Mesenchymal stem cell (in vitro differentiated cells and primary cell): ENCODE measurements around the gene SNAI3.

Source experiments
- DNase-seq: peaks from one replicate; pipeline ENCODE4 v3.0.0-alpha.2; 2013
- H2AFZ ChIP-seq: one replicate; pipeline ENCODE4 v1.6.1; 2013; ENCODE audit warnings: low read depth, mild to moderate bottlenecking, control low read depth, inconsistent platforms, low read length, moderate library complexity
- H2AK5ac ChIP-seq: 2 replicates; pipeline ENCODE4 v1.6.1; 2013; ENCODE audit warnings: low read length, moderate library complexity, mild to moderate bottlenecking, inconsistent platforms; ENCODE audit not compliant: severe bottlenecking
- H2BK120ac ChIP-seq: one replicate; pipeline ENCODE4 v1.6.1; 2013; ENCODE audit warnings: low read depth, mild to moderate bottlenecking, inconsistent platforms, low read length, moderate library complexity
- H2BK12ac ChIP-seq, 2 experiments: one replicate each; pipeline ENCODE4 v1.6.1; 2013; ENCODE audit warnings: inconsistent platforms in 2 of 2, low read length in 2 of 2, mild to moderate bottlenecking in 2 of 2, moderate library complexity in 2 of 2, control low read depth in 1 of 2
- H2BK15ac ChIP-seq: one replicate; pipeline ENCODE4 v1.6.1; 2013; ENCODE audit warnings: mild to moderate bottlenecking, low read depth, inconsistent platforms; ENCODE audit not compliant: poor library complexity, severe bottlenecking
- H2BK5ac ChIP-seq: 2 replicates; pipeline ENCODE4 v1.6.1; 2013; ENCODE audit warnings: low read depth, mild to moderate bottlenecking, low read length, control low read depth, inconsistent platforms; ENCODE audit not compliant: poor library complexity, severe bottlenecking
- H3K14ac ChIP-seq, 2 experiments: one replicate each; pipeline ENCODE4 v1.6.1; 2013; ENCODE audit warnings: inconsistent platforms in 2 of 2, low read length in 2 of 2, control low read depth in 1 of 2, mild to moderate bottlenecking in 1 of 2, moderate library complexity in 1 of 2
- H3K18ac ChIP-seq, 2 experiments: one replicate each; pipeline ENCODE4 v1.6.1; 2013; ENCODE audit warnings: inconsistent platforms in 2 of 2, low read length in 2 of 2, control low read depth in 1 of 2, low read depth in 1 of 2, mild to moderate bottlenecking in 1 of 2
- H3K23ac ChIP-seq, 2 experiments: one replicate each; pipeline ENCODE4 v1.6.1; 2013; ENCODE audit warnings: inconsistent platforms in 2 of 2, low read length in 2 of 2, mild to moderate bottlenecking in 2 of 2, moderate library complexity in 2 of 2, control low read depth in 1 of 2
- H3K27ac ChIP-seq: 2 replicates; pipeline ENCODE4 v1.5.1; 2013; ENCODE audit warnings: mild to moderate bottlenecking, moderate library complexity, low read length, control low read depth, inconsistent platforms; ENCODE audit not compliant: poor library complexity, severe bottlenecking
- H3K27me3 ChIP-seq, 2 experiments: 2 replicates each; pipeline versions ENCODE4 v1.6.1 to v1.7.0; 2013; ENCODE audit warnings: low read length in 2 of 2, mild to moderate bottlenecking in 2 of 2, moderate library complexity in 2 of 2, control low read depth in 1 of 2, inconsistent platforms in 1 of 2; ENCODE audit not compliant: control insufficient read depth in 1 of 2, insufficient read depth in 1 of 2
- H3K36me3 ChIP-seq, 2 experiments: 2 replicates each; pipeline versions ENCODE4 v1.6.1 to v1.7.0; 2013; ENCODE audit warnings: low read length in 2 of 2, control low read depth in 1 of 2, inconsistent platforms in 1 of 2, low read depth in 1 of 2, mild to moderate bottlenecking in 1 of 2; ENCODE audit not compliant: insufficient read depth in 2 of 2, control insufficient read depth in 1 of 2
- H3K4ac ChIP-seq, 2 experiments: one replicate each; pipeline ENCODE4 v1.6.1; 2013; ENCODE audit warnings: inconsistent platforms in 2 of 2, low read length in 2 of 2, mild to moderate bottlenecking in 2 of 2, moderate library complexity in 2 of 2, control low read depth in 1 of 2, low read depth in 1 of 2
- H3K4me1 ChIP-seq: 2 replicates; pipeline ENCODE4 v1.6.1; 2013; ENCODE audit warnings: low read depth, low read length, control low read depth; ENCODE audit not compliant: control insufficient read depth, insufficient read depth
- H3K4me2 ChIP-seq: 2 replicates; pipeline ENCODE4 v1.6.1; 2013; ENCODE audit warnings: low read length, mild to moderate bottlenecking, inconsistent platforms; ENCODE audit not compliant: poor library complexity, severe bottlenecking
- H3K4me3 ChIP-seq, 2 experiments: 2 replicates each; pipeline versions ENCODE4 v1.5.1 to v1.7.0; 2013; ENCODE audit warnings: low read length in 2 of 2, mild to moderate bottlenecking in 2 of 2, control low read depth in 1 of 2, low read depth in 1 of 2; ENCODE audit not compliant: insufficient read depth in 1 of 2
- H3K79me1 ChIP-seq: replicated peaks from 2 replicates; pipeline ENCODE4 v1.6.1; 2013; ENCODE audit warnings: mild to moderate bottlenecking, control low read depth, low read length, inconsistent platforms; ENCODE audit not compliant: poor library complexity, severe bottlenecking
- H3K9ac ChIP-seq: 2 replicates; pipeline ENCODE4 v1.7.0; 2013; ENCODE audit warnings: mild to moderate bottlenecking, low read length, moderate library complexity
- H3K9me3 ChIP-seq: 2 replicates; pipeline ENCODE4 v1.7.0; 2013; ENCODE audit warnings: mild to moderate bottlenecking, low read length; ENCODE audit not compliant: control insufficient read depth
- H4K8ac ChIP-seq: one replicate; pipeline ENCODE4 v1.6.1; 2013; ENCODE audit warnings: inconsistent platforms, mild to moderate bottlenecking, low read length, moderate library complexity
- H4K91ac ChIP-seq: one replicate; pipeline ENCODE4 v1.6.1; 2013; ENCODE audit warnings: mild to moderate bottlenecking, low read length, inconsistent platforms
- WGBS: methylation state at CpG from one replicate; pipeline ENCODE4 v1.1.7; 2013; ENCODE audit warnings: mixed read lengths; 5-methylcytosine and 5-hydroxymethylcytosine counted together

Gene SNAI3

DNA sequence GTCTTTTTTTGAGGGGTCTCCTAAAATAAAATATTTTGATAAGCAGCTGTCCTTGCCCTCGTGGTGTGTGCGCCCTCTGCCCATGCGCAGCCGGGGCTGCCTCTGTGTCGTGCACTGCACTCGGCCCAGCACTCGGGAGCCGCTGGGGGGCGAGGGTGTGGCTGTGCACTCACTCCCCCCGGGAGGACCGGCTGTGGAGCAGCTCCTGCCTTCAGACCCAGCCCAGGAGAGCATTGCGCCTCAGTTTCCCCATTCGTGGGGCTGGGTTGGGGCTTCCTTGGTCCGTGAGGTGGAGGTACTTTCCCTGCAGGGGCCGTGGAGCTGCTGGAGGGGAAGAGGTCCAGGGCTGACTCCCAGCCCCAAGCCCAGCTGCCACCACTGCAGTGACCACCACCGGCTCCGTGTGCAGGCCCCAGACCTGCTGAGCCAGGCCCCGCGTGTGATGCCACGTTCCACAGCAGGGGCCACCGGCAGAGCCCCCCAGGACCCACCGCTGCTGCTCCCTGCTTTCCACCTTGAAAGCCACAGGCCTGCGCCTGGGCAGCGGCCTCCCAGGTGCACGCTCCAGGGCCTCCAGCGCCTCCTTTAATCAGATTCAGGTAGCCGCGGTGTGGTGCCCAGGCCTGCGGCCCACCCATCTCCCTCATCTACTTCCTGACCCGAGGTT, 54.3 kb downstream of the SNAI3 start:
- Histone ChIP-seq H4K91ac (no peak overlapping the region), H2BK120ac (no peak overlapping the region), H2BK5ac (no peak overlapping the region), H3K9me3 (no peaks in the 10 kb centered on the region), H3K27ac (no peak overlapping the region), H2BK15ac (no peak overlapping the region), H4K8ac (no peak overlapping the region), H3K4me2 (no peak overlapping the region), H3K79me1 (peaks cover 2% of the 10 kb centered on the region), H3K23ac (no peak overlapping the region), H2AFZ (no peak overlapping the region), H3K4me3 (peak overlapping the region in 1 of 2 experiments; percentile 14), H3K18ac (no peak overlapping the region), H2BK12ac (no peak overlapping the region), H2AK5ac (no peak overlapping the region), H3K27me3 (peaks cover 0 to 17% of the 10 kb centered on the region in 2 experiments), H3K9ac (no peak overlapping the region), H3K4ac (no peak overlapping the region), H3K36me3 (peaks cover 47 to 56% of the 10 kb centered on the region in 2 experiments), H3K14ac (no peak overlapping the region), H3K4me1 (peaks cover 23% of the 10 kb centered on the region)
- DNase-seq: no peak
- 95% methylated on average over 30 of the region's 30 CpGs for WGBS

DNA sequence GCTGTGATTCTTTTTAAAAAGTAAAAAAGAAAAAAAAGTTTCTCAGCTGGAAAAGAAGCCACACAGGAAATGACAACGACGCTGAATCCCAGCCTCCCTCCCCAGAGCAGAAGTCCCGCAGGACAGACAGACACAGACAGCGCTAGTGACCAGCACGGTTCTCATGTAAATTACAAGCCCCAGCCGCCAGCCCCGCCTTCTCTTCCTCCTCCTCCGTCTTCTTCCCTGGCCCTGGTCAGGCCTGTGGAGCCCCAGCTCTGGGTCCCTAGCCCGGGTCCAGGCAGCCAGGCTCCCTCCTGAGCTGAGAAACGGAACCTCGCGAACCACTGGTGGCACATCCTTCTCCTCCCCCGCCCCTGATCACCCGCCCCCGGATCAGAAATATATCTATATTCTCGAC, 54.9 kb downstream of the SNAI3 start:
- Histone ChIP-seq H3K4me3 (no peak overlapping the region), H3K36me3 (peaks cover 52 to 61% of the 10 kb centered on the region in 2 experiments), H2BK15ac (no peak overlapping the region), H4K8ac (no peak overlapping the region), H4K91ac (no peak overlapping the region), H2BK5ac (no peak overlapping the region), H2BK120ac (no peak overlapping the region), H3K18ac (no peak overlapping the region), H3K4me2 (no peak overlapping the region), H3K9me3 (no peaks in the 10 kb centered on the region), H3K4ac (no peak overlapping the region), H2BK12ac (no peak overlapping the region), H2AK5ac (no peak overlapping the region), H3K27me3 (peaks cover 0 to 12% of the 10 kb centered on the region in 2 experiments), H3K23ac (no peak overlapping the region), H2AFZ (no peak overlapping the region), H3K79me1 (peaks cover 2% of the 10 kb centered on the region), H3K9ac (no peak overlapping the region), H3K27ac (no peak overlapping the region), H3K4me1 (peaks cover 22% of the 10 kb centered on the region), H3K14ac (no peak overlapping the region)
- 72% methylated on average over 12 of the region's 16 CpGs for WGBS
- no peak for DNase-seq

DNA sequence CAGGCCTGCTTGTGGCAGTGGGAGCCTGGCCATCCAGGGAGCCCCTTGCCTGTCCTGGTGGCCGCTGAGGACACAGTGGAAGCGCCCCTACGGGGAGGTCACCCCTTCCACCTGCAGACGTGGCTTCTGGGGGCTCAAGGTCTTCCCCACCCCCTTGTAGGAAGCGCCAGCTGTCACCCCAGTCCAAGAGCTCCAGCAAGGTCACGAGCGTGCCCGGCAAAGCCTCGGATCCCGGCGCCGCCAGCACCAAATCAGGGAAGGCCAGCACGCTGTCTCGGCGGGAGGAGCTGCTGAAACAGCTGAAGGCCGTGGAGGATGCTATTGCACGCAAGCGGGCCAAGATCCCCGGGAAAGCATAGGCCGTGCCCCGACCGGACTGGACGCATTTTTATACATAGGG, 55.4 kb downstream of the SNAI3 start:
- Histone ChIP-seq H3K23ac (no peak overlapping the region), H2BK120ac (no peak overlapping the region), H3K79me1 (peaks cover 2% of the 10 kb centered on the region), H3K4ac (no peak overlapping the region), H2BK15ac (no peak overlapping the region), H3K4me1 (peaks cover 22% of the 10 kb centered on the region), H4K8ac (no peak overlapping the region), H3K18ac (no peak overlapping the region), H3K4me3 (no peak overlapping the region), H3K27ac (no peak overlapping the region), H3K14ac (no peak overlapping the region), H2BK5ac (no peak overlapping the region), H3K9me3 (no peaks in the 10 kb centered on the region), H3K9ac (no peak overlapping the region), H3K36me3 (peaks cover 52 to 61% of the 10 kb centered on the region in 2 experiments), H4K91ac (no peak overlapping the region), H2AK5ac (no peak overlapping the region), H3K4me2 (no peak overlapping the region), H2BK12ac (no peak overlapping the region), H3K27me3 (peaks cover 0 to 8% of the 10 kb centered on the region in 2 experiments), H2AFZ (no peak overlapping the region)
- DNase-seq: no peak
- 95% methylated on average over 23 of the region's 23 CpGs for WGBS

DNA sequence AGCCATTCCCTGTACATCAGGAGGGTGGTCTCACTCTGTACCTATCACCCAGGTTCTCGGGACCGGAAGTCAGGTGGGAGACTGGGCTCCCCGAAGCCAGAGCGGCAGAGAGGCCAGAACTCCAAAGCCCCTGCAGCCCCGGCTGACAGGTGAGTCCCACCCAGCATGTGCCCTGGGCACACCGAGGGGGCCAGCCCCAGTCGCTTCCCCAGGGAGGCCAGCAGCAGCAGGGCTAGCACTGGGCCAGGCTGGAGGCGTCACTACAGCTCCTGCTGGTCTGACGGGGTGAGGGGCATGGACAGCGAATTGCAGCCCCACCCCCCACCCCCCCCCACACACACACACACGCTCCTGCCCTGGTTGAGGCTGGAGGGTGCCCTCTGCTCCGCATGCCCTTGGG, 55.9 kb downstream of the SNAI3 start:
- Histone ChIP-seq H3K36me3 (peaks cover 53 to 63% of the 10 kb centered on the region in 2 experiments), H3K4me1 (peaks cover 22% of the 10 kb centered on the region), H3K9me3 (no peaks in the 10 kb centered on the region), H3K23ac (no peak overlapping the region), H3K27ac (no peak overlapping the region), H3K4me2 (no peak overlapping the region), H3K4ac (no peak overlapping the region), H4K91ac (no peak overlapping the region), H4K8ac (no peak overlapping the region), H2BK120ac (no peak overlapping the region), H3K18ac (no peak overlapping the region), H2BK5ac (no peak overlapping the region), H3K14ac (no peak overlapping the region), H3K4me3 (no peak overlapping the region), H2BK12ac (no peak overlapping the region), H2BK15ac (no peak overlapping the region), H2AK5ac (no peak overlapping the region), H3K27me3 (peaks cover 0 to 4% of the 10 kb centered on the region in 2 experiments), H2AFZ (no peak overlapping the region), H3K9ac (no peak overlapping the region), H3K79me1 (peaks cover 2% of the 10 kb centered on the region)
- WGBS: 97% methylated on average over 9 of the region's 12 CpGs
- no peak for DNase-seq
